ENCODE results near the gene THBS2. TPM values are rescaled to one million over a fixed set of nuclear protein-coding genes. Genes with fewer than 3 reads are reported as not detected.
"Not testable (repeated sequence)": the region's sequence is repeated elsewhere in the genome, so short reads cannot be mapped to it uniquely, and the experiment has no call there.

THBS2 gene
- total RNA-seq, 1 donor from 2014 or later, result 135 TPM

DNA sequence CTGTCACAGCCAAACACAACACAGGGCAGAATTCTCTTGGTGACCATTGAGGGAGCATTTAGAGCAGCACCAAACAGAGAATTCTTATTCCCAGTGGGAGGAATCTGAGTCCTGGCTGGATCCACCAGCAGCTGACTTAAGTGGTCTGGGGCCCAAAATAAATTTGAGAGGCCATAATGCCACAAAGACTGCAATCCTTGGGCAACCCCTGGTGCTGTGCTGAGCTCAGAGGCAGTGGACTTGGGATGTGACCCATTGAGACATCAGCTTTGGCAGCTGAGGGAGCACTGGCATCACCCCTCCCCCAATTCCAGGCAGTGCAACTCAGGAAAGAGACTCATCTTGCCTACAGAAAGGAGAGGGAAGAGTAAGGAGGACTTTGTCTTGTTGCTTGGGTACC lies 48.6 kb upstream of the THBS2 start:
- H3K4me3 Mint-ChIP-seq (ENCODE audit: unreplicated experiment), result no peak overlapping the region
- Histone ChIP-seq H3K27me3 (ENCODE audit: insufficient read depth, low read length) (no peaks in the 10 kb centered on the region), H3K4me3 (ENCODE audit: insufficient read depth, low read depth, low read length) (no peak overlapping the region), H2AFZ (ENCODE audit: low read depth, low read length) (no peak overlapping the region), H3K4me1 (ENCODE audit: insufficient read depth, low read length) (no peaks in the 10 kb centered on the region), H3K27ac (ENCODE audit: low read depth, low read length) (no peak overlapping the region), H3K9me3 (ENCODE audit: insufficient read depth, low read depth, low read length) (peaks cover 2% of the 10 kb centered on the region), H4K20me1 (ENCODE audit: insufficient read depth, low read length) (no peaks in the 10 kb centered on the region), H3K4me2 (ENCODE audit: low read length) (no peak overlapping the region), H3K36me3 (ENCODE audit: insufficient read depth, low read length) (no peaks in the 10 kb centered on the region), H3K9ac (ENCODE audit: low read length) (no peak overlapping the region), H3K79me2 (ENCODE audit: insufficient read depth, low read length) (no peaks in the 10 kb centered on the region)
- H3K9me3 Mint-ChIP-seq (ENCODE audit: unreplicated experiment), result peaks cover 11% of the 10 kb centered on the region
- TF ChIP-seq, protein P1, sequence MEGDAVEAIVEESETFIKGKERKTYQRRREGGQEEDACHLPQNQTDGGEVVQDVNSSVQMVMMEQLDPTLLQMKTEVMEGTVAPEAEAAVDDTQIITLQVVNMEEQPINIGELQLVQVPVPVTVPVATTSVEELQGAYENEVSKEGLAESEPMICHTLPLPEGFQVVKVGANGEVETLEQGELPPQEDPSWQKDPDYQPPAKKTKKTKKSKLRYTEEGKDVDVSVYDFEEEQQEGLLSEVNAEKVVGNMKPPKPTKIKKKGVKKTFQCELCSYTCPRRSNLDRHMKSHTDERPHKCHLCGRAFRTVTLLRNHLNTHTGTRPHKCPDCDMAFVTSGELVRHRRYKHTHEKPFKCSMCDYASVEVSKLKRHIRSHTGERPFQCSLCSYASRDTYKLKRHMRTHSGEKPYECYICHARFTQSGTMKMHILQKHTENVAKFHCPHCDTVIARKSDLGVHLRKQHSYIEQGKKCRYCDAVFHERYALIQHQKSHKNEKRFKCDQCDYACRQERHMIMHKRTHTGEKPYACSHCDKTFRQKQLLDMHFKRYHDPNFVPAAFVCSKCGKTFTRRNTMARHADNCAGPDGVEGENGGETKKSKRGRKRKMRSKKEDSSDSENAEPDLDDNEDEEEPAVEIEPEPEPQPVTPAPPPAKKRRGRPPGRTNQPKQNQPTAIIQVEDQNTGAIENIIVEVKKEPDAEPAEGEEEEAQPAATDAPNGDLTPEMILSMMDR (IDR thresholded peaks at IDR 0.05; ENCODE audit: insufficient read depth, low read depth, low read length), result no peak
- no peak for TF ChIP-seq EZH2 (IDR thresholded peaks at IDR 0.05; ENCODE audit: insufficient read depth, low read length)
- H3K36me3 Mint-ChIP-seq (ENCODE audit: low read depth, unreplicated experiment), result peaks cover 2% of the 10 kb centered on the region
- H3K27me3 Mint-ChIP-seq (ENCODE audit: low read depth, unreplicated experiment), result no peaks in the 10 kb centered on the region
- DNase-seq (ENCODE audit: low read depth) (no peak), FAIRE-seq (no peak)
- no peak overlapping the region for H3K27ac Mint-ChIP-seq (ENCODE audit: unreplicated experiment)
- H3K4me1 Mint-ChIP-seq (ENCODE audit: low read depth, unreplicated experiment), result no peaks in the 10 kb centered on the region

DNA sequence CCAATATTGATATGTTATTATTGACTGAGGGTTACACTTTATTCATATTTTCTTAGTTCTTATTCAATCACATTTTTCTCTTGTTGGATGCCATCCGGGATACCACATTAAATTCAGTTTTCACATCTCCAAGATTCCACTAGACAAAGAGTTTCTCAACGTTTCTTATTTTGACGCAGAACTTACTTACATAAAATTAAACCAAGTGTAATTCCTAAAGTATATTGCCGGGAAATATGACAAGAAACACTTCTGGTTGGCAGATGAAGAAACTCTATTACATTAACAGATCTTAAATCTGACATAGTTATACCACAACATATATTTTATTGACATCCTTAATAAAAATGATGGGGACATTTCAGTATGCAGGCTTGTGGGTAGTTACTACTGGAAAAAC lies 47.3 kb upstream of the THBS2 start:
- no peaks in the 10 kb centered on the region for H3K4me1 Mint-ChIP-seq (ENCODE audit: low read depth, unreplicated experiment)
- Histone ChIP-seq H3K4me3 (ENCODE audit: insufficient read depth, low read depth, low read length) (no peak overlapping the region), H3K4me2 (ENCODE audit: low read length) (no peak overlapping the region), H3K27ac (ENCODE audit: low read depth, low read length) (no peak overlapping the region), H3K4me1 (ENCODE audit: insufficient read depth, low read length) (no peaks in the 10 kb centered on the region), H4K20me1 (ENCODE audit: insufficient read depth, low read length) (no peaks in the 10 kb centered on the region), H2AFZ (ENCODE audit: low read depth, low read length) (no peak overlapping the region), H3K9ac (ENCODE audit: low read length) (no peak overlapping the region), H3K36me3 (ENCODE audit: insufficient read depth, low read length) (no peaks in the 10 kb centered on the region), H3K9me3 (ENCODE audit: insufficient read depth, low read depth, low read length) (peaks cover 2% of the 10 kb centered on the region), H3K79me2 (ENCODE audit: insufficient read depth, low read length) (no peaks in the 10 kb centered on the region), H3K27me3 (ENCODE audit: insufficient read depth, low read length) (no peaks in the 10 kb centered on the region)
- peaks cover 13% of the 10 kb centered on the region for H3K9me3 Mint-ChIP-seq (ENCODE audit: unreplicated experiment)
- no peak overlapping the region for H3K4me3 Mint-ChIP-seq (ENCODE audit: unreplicated experiment)
- H3K36me3 Mint-ChIP-seq (ENCODE audit: low read depth, unreplicated experiment), result peaks cover 2% of the 10 kb centered on the region
- H3K27ac Mint-ChIP-seq (ENCODE audit: unreplicated experiment), result no peak overlapping the region
- FAIRE-seq, result no peak
- no peaks in the 10 kb centered on the region for H3K27me3 Mint-ChIP-seq (ENCODE audit: low read depth, unreplicated experiment)
- no peak for DNase-seq (ENCODE audit: low read depth)
- TF ChIP-seq, protein P1 (IDR thresholded peaks at IDR 0.05; ENCODE audit: insufficient read depth, low read depth, low read length), result no peak
- no peak for TF ChIP-seq EZH2 (IDR thresholded peaks at IDR 0.05; ENCODE audit: insufficient read depth, low read length)

DNA sequence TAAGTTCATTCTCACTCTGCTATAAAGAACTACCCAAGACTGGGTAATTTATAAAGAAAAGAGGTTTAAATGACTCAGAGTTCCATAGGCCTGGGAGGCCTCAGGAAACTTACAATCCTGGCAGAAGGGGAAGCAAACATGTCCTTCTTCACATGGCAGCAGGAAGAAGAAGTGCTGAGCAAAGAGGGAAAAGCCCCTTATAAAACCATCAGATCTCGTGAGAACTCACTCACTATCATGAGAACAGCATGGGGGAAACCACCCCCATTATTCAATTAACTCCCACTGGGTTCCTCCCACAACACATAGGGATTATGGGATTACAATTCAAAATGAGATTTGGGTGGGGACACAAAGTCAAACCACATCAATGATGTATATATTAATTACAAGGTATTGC lies 45.0 kb upstream of the THBS2 start:
- not testable (repeated sequence) for H3K27ac Mint-ChIP-seq (ENCODE audit: unreplicated experiment); H3K27ac ChIP-seq (ENCODE audit: low read depth, low read length); H3K9me3 ChIP-seq (ENCODE audit: insufficient read depth, low read depth, low read length); H2AFZ ChIP-seq (ENCODE audit: low read depth, low read length); H3K4me3 ChIP-seq (ENCODE audit: insufficient read depth, low read depth, low read length); H4K20me1 ChIP-seq (ENCODE audit: insufficient read depth, low read length); H3K9ac ChIP-seq (ENCODE audit: low read length); FAIRE-seq; H3K4me1 Mint-ChIP-seq (ENCODE audit: low read depth, unreplicated experiment); H3K27me3 ChIP-seq (ENCODE audit: insufficient read depth, low read length); H3K27me3 Mint-ChIP-seq (ENCODE audit: low read depth, unreplicated experiment); H3K36me3 Mint-ChIP-seq (ENCODE audit: low read depth, unreplicated experiment); H3K4me1 ChIP-seq (ENCODE audit: insufficient read depth, low read length); H3K79me2 ChIP-seq (ENCODE audit: insufficient read depth, low read length); H3K4me2 ChIP-seq (ENCODE audit: low read length); H3K4me3 Mint-ChIP-seq (ENCODE audit: unreplicated experiment); H3K36me3 ChIP-seq (ENCODE audit: insufficient read depth, low read length); DNase-seq (ENCODE audit: low read depth)
- H3K9me3 Mint-ChIP-seq (ENCODE audit: unreplicated experiment), result peaks cover 13% of the 10 kb centered on the region
